ENCODE data around the gene HOXA13.
A peak's percentile ranks its signal among the peaks of the same experiment; 100 is the strongest.

HOXA13 gene

DNA sequence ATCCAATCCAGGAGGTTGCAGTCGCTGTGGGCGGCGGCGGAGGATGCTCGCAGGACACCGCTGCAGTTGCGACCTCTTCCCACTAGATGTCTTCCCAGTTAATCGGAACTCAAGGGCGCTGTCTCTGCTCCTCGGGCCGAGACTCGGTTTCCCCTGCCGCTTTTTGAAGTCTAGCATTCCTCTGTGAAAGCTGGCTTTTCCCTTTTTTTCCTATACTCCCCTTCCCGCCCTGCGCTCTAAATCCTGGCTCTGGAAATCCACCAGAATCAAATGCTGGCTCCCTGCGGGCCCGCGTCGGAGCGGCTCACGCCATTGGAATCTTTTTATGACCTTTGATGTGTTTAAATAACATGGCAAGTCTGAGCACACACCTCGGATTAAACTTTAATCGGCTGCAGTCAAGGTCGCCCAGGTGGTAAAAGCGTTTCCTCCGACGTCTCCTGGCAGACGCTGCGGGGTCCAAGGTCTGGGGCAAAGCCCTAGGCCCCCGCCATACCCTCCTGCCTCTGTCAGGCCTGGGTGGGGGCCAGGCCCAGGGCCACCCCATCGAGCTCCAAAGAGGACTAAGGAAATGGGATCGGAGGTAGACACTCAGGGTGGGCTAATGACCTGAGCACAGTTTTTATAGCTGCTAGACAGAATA, 10.7 kb upstream of the HOXA13 start:
- no peak for DNase-seq (ENCODE audit: extremely low read depth, low read depth)
- TF ChIP-seq, protein P1, sequence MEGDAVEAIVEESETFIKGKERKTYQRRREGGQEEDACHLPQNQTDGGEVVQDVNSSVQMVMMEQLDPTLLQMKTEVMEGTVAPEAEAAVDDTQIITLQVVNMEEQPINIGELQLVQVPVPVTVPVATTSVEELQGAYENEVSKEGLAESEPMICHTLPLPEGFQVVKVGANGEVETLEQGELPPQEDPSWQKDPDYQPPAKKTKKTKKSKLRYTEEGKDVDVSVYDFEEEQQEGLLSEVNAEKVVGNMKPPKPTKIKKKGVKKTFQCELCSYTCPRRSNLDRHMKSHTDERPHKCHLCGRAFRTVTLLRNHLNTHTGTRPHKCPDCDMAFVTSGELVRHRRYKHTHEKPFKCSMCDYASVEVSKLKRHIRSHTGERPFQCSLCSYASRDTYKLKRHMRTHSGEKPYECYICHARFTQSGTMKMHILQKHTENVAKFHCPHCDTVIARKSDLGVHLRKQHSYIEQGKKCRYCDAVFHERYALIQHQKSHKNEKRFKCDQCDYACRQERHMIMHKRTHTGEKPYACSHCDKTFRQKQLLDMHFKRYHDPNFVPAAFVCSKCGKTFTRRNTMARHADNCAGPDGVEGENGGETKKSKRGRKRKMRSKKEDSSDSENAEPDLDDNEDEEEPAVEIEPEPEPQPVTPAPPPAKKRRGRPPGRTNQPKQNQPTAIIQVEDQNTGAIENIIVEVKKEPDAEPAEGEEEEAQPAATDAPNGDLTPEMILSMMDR (IDR thresholded peaks at IDR 0.05; ENCODE audit: low read depth, low read length), result peak; percentile 71

DNA sequence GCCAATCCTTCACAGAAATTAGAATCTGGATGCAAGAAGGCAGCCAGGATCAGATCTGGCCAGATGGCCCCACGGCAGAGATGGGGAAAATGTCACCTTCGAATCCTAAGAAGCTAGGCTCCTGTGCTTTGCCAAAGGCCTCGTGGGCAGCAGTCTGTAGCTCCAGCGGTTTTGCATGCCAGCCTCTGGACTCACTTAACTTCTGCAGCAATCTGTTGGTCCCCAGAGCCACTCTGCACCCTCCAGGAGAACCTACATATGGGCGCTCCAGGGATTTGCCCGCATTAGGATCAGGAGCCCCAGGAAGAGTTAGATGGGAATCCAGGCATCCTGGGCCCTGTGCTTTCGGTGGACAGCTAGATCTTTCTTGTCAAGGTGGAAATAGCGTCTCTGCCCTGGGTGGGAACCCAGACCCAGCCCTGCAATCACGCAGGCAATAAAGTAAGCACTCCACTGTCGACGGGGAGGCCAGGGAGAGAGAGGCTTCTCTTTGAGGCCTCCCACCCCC, 10.1 kb upstream of the HOXA13 start:
- TF ChIP-seq, protein P1 (IDR thresholded peaks at IDR 0.05; ENCODE audit: low read depth, low read length), result no peak
- DNase-seq (ENCODE audit: extremely low read depth, low read depth), result no peak

DNA sequence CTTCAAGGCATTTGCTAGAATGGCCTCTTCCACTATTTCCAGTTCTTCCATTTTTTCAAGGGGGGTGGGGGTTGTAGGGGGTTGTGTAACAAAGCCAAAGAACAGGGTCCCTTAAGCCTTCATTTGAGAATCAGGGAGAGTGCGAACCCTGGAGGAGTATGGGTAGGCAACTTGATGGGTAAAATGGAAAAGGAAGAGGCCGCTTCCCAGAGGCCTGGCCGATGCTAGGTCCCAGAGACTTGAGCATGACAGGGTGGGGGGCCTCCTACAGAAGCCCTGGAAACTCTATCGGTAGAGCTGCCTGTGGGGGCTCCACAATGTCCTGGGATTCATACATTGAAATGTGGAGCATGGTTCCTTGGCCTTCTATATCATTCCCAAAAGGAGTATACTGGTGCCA, 9.1 kb upstream of the HOXA13 start:
- TF ChIP-seq, protein P1 (IDR thresholded peaks at IDR 0.05; ENCODE audit: low read depth, low read length), result no peak
- DNase-seq (ENCODE audit: extremely low read depth, low read depth), result no peak

DNA sequence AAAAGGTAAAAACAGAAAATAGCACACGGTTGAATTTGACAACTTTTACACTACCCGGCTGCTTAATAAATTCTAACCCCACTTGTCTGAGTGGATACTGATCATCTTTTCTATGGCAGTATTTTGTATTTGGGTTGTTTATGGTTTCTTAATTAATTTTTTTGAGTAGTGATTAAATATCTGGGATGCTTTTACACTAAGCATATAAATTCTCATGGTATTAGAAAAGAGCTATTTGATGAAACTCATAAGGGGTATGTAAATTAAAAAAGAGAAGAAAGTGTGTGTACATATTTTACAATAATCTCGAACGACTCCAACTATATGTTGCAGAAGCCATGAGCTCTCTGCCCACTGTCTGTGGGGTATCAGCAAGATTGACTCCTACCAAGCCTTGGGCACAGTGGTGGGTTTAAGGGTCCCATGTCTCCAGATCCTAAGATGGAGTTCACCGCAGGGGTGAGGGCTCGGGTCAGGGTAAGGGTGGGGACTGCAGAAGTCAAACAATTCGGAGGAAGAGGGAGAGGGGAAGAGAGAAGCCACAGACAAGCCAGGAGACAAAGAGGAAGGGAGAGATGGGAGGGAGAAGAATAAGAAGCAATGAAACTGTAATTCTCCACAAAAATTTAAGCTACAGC, 7.6 kb upstream of the HOXA13 start:
- TF ChIP-seq, protein P1 (IDR thresholded peaks at IDR 0.05; ENCODE audit: low read depth, low read length), result no peak
- DNase-seq (ENCODE audit: extremely low read depth, low read depth), result no peak

DNA sequence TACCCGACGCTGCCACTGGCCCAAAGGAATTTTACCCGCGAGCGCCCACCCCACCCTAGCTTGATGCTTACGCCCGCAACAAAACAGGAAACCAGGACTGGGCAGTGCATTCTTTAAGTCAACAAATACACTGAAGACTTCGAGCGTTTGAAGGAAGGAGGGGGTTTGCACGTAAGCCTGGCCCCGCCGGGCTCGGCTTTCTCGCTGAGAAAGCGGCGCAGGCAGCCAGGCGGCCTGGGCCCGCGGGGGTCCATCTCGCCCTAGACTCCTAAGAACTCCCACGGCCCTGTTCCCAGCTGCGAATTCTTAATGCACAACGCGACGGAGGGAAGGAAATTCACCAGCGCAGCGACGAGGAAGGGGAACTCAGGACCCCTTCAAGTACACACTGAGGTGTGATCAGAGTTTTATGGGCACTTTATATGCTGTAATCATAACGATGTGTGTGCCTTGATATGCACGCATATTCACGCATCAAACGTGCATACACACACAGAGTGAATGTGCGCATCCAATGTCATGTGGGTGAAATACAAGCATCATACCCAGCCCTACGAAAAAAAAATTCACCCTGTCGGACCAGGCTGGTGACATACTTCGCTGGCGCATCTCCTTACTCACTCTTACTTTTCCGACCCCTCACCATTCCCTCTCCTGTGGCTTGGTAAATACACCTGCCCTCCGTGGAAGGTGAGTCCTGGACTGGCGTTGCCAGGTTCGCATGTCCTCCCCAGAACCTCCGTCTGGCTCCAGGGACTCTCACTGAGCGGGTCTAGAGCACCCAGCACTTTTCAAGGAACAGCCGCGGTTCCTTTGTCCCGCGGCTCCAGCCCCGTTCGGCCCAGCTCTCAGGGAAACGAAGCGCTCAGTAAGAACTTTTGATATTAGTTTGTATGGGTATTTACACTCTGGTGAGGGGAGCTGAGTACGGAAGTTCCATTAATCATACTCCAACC, 5.7 kb upstream of the HOXA13 start:
- TF ChIP-seq, protein P1 (IDR thresholded peaks at IDR 0.05; ENCODE audit: low read depth, low read length), result no peak
- DNase-seq (ENCODE audit: extremely low read depth, low read depth), result no peak

DNA sequence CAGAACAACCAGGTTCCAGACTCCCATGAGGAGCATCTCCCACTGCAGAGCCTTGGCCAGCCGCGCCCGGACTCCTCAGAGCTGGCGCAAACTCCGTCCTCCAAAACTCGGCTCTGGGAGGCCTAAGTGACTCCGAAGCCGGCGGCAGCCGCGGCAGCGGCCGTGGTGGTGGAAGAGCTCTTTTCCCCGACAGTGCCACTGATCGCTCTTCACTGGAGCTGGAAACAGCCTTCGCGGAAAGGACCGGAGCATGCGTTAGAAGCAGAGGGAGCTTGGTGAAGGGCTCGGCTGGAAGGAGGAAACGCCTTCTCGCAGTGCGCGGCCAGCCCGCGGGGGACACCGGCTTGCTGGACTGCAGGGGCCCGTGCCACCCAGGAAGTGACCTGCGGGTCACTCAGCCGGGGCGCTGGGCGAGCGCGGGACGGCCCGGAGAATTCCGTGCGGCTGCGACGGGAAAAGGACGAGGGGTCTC, 5.0 kb upstream of the HOXA13 start:
- TF ChIP-seq, protein P1 (IDR thresholded peaks at IDR 0.05; ENCODE audit: low read depth, low read length), result no peak
- no peak for DNase-seq (ENCODE audit: extremely low read depth, low read depth)
